GM23338 (cell line): ENCODE data around the gene TTC38. TPM values are rescaled to one million over a fixed set of nuclear protein-coding genes. Genes with fewer than 3 reads are reported as not detected.

Experiments
- ATAC-seq: fragments of 200-7000 bp; cut with Tn5 transposase; 3 replicates; pipeline ENCODE4 v1.9.1; 2020
- DNase-seq: peaks from one replicate; pipeline ENCODE4 v3.0.0-alpha.2; 2015; ENCODE audit warnings: low spot score
- H2AFZ ChIP-seq: fragments of 200-600 bp; sonication (generic); 2 replicates; pipeline ENCODE4 v1.8.0; 2016; ENCODE audit warnings: antibody characterized with exemption, mild to moderate bottlenecking, moderate library complexity
- H3F3A ChIP-seq: fragments of 200-600 bp; sonication (generic); replicated peaks from 2 replicates; pipeline ENCODE4 v1.8.0; 2017; ENCODE audit warnings: antibody characterized with exemption, mixed run types, low read depth
- H3K27ac ChIP-seq: fragments of 200-600 bp; sonication (generic); 2 replicates; pipeline ENCODE4 v1.6.1; 2016; ENCODE audit warnings: low read depth
- H3K27me3 ChIP-seq: fragments of 200-600 bp; sonication (generic); 2 replicates; pipeline ENCODE4 v1.8.0; 2016; ENCODE audit warnings: mild to moderate bottlenecking, mixed run types, moderate library complexity; ENCODE audit not compliant: insufficient read depth
- H3K36me3 ChIP-seq: fragments of 200-600 bp; sonication (generic); 2 replicates; pipeline ENCODE4 v1.8.0; 2016; ENCODE audit warnings: mild to moderate bottlenecking; ENCODE audit not compliant: insufficient read depth
- H3K4me1 ChIP-seq: fragments of 200-600 bp; sonication (generic); 2 replicates; pipeline ENCODE4 v1.8.0; 2016; ENCODE audit warnings: mild to moderate bottlenecking, moderate library complexity; ENCODE audit not compliant: insufficient read depth
- H3K4me2 ChIP-seq: fragments of 200-600 bp; sonication (generic); 2 replicates; pipeline ENCODE4 v1.7.1; 2017; ENCODE audit warnings: mixed run types
- H3K4me3 ChIP-seq: fragments of 200-600 bp; sonication (generic); 2 replicates; pipeline ENCODE4 v1.6.1; 2016; ENCODE audit warnings: mixed run types
- H3K79me2 ChIP-seq: fragments of 200-600 bp; sonication (generic); replicated peaks from 2 replicates; pipeline ENCODE4 v1.8.0; 2017; ENCODE audit warnings: mild to moderate bottlenecking; ENCODE audit not compliant: insufficient read depth
- H3K9me2 ChIP-seq: fragments of 200-600 bp; sonication (generic); 2 replicates; pipeline ENCODE4 v1.8.0; 2017; ENCODE audit not compliant: insufficient read depth
- H4K20me1 ChIP-seq: fragments of 200-600 bp; sonication (generic); replicated peaks from 2 replicates; pipeline ENCODE4 v1.8.0; 2017; ENCODE audit warnings: mild to moderate bottlenecking; ENCODE audit not compliant: insufficient read depth
- H3K27ac Mint-ChIP-seq: 2 replicates; pipeline ENCODE4 v1.8.0; 2020; ENCODE audit warnings: inconsistent platforms, mild to moderate bottlenecking, moderate library complexity, mixed read lengths
- H3K27me3 Mint-ChIP-seq: 3 replicates; pipeline ENCODE4 v1.8.0; 2022; ENCODE audit warnings: low read depth, mild to moderate bottlenecking, moderate library complexity, mixed read lengths, inconsistent platforms; ENCODE audit not compliant: insufficient read depth, poor library complexity
- H3K36me3 Mint-ChIP-seq: 3 replicates; pipeline ENCODE4 v1.8.0; 2021; ENCODE audit warnings: low read depth, mild to moderate bottlenecking, inconsistent platforms, moderate library complexity, mixed read lengths
- H3K4me1 Mint-ChIP-seq: 3 replicates; pipeline ENCODE4 v1.8.0; 2020; ENCODE audit warnings: mild to moderate bottlenecking, inconsistent platforms, mixed read lengths
- H3K4me3 Mint-ChIP-seq: 3 replicates; pipeline ENCODE4 v1.8.0; 2021; ENCODE audit warnings: moderate library complexity, mild to moderate bottlenecking, inconsistent platforms, mixed read lengths
- H3K9me3 Mint-ChIP-seq: 3 replicates; pipeline ENCODE4 v1.8.0; 2020; ENCODE audit warnings: moderate library complexity, mild to moderate bottlenecking, inconsistent platforms, mixed read lengths
- CREB1 ChIP-seq: fragments of 250-450 bp; sonication (Bioruptor Pico); IDR thresholded peaks from 2 replicates; pipeline ENCODE4 v1.5.0; 2020; ENCODE audit warnings: low read depth, mild to moderate bottlenecking, moderate library complexity
- EZH2 ChIP-seq: fragments of 200-600 bp; sonication (generic); IDR thresholded peaks from one replicate; pipeline ENCODE4 v1.8.0; 2017; ENCODE audit warnings: antibody characterized with exemption, mild to moderate bottlenecking, low read depth; ENCODE audit not compliant: unreplicated experiment
- EZH2phosphoT487 ChIP-seq: fragments of 200-600 bp; sonication (generic); IDR thresholded peaks from one replicate; pipeline ENCODE4 v1.8.1; 2018; ENCODE audit warnings: antibody characterized with exemption; ENCODE audit not compliant: unreplicated experiment
- JUNB ChIP-seq: IDR thresholded peaks from one replicate; pipeline ENCODE4 v1.6.1; 2016; ENCODE audit warnings: antibody characterized with exemption; ENCODE audit not compliant: unreplicated experiment
- NANOG ChIP-seq: IDR thresholded peaks from 2 replicates; pipeline ENCODE4 v1.6.1; 2016; ENCODE audit warnings: antibody characterized with exemption, borderline replicate concordance
- POLR2AphosphoS5 ChIP-seq: IDR thresholded peaks from 2 replicates; pipeline ENCODE4 v1.6.1; 2016; ENCODE audit warnings: antibody characterized with exemption, low read depth
- STAT1 ChIP-seq: IDR thresholded peaks from one replicate; pipeline ENCODE4 v1.6.1; 2016; ENCODE audit warnings: antibody characterized with exemption; ENCODE audit not compliant: unreplicated experiment
- ZNF114 ChIP-seq: fragments of 250-450 bp; sonication (Bioruptor Pico); IDR thresholded peaks from 2 replicates; pipeline ENCODE4 v1.5.0; 2020; ENCODE audit warnings: mild to moderate bottlenecking, moderate library complexity
- ZNF331 ChIP-seq: fragments of 250-450 bp; sonication (Bioruptor Pico); IDR thresholded peaks from 2 replicates; pipeline ENCODE4 v1.5.0; 2020; ENCODE audit warnings: low read depth, mild to moderate bottlenecking, moderate library complexity
- polyA plus RNA-seq: library from polyadenylated mRNA; unstranded; fragments of >200 nt; fragmentation: Nextera tagmentation; extraction: Ambion mirVana; gene quantifications from 2 replicates; pipeline ENCODE4 v1.2.1, GENCODE V29; 2016
- total RNA-seq: library from RNA; depleted of rRNA; stranded (reverse); fragments of >200 nt; shearing (Covaris generic); gene quantifications from 2 replicates; pipeline ENCODE4 v1.2.3, GENCODE V29; 2014
- TF ChIP-seq, protein P1 (sequence below), 2 experiments: fragments of 200-600 bp in 1 of 2; sonication (generic) in 1 of 2; conservative IDR thresholded peaks; 2 replicates each; pipeline versions ENCODE4 v1.5.1 to v1.6.1; 2016 to 2017; ENCODE audit warnings: antibody characterized with exemption in 2 of 2, low read depth in 2 of 2, mild to moderate bottlenecking in 2 of 2, moderate library complexity in 1 of 2
- TF ChIP-seq, protein P2 (sequence below): IDR thresholded peaks from 2 replicates; pipeline ENCODE4 v1.6.1; 2016; ENCODE audit warnings: antibody characterized with exemption

The TTC38 gene
- total and polyA plus RNA-seq, 2 experiments from 2014 or later = 11.8 to 46.6 TPM

DNA sequence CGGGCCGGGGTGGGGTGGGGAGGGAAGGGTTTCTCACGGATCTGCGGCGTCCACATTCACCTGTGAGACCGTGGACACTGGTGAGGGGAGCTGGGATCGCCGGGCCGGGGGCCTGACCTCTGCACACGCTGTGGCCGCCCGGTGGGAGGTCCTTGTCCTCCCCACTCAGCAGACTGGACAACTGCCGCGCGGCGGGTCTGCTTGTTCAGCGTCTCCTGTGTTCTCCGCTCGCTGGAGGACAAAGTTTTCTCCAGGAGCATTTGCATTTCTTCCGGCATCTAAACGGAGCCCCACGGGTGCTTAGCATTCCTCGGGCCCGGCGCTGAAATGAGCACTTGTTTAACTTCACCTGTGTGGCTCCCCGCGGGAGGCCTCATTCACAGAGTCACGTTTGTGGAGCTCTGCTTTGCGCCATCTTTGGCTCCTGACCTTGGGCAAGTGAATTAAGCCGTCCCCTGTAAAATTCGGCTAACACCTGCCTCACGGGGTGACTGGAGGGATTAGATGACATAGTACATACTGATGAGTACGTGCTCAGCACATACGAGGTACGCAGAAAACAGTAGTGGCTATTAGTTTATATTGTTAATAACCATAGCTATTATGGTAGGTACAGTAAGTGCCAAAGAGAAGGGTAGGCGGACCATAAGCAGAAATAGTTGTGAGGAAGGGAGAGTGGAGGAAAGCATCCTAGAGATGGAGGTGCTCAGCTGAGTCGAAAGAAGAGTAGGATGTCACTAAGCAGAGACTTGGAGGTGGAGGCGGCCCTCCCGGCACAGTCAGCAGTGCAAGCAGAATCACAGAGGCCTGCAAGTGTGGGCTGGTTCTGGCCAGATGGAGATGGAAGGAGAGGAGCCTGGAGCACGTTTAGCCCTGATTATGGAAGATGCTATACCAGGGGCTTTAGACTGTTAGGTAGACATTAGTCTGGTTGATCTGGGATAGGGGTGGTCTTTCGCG, 68.6 kb downstream of the TTC38 start (continued):
- TF ChIP-seq, protein P1, sequence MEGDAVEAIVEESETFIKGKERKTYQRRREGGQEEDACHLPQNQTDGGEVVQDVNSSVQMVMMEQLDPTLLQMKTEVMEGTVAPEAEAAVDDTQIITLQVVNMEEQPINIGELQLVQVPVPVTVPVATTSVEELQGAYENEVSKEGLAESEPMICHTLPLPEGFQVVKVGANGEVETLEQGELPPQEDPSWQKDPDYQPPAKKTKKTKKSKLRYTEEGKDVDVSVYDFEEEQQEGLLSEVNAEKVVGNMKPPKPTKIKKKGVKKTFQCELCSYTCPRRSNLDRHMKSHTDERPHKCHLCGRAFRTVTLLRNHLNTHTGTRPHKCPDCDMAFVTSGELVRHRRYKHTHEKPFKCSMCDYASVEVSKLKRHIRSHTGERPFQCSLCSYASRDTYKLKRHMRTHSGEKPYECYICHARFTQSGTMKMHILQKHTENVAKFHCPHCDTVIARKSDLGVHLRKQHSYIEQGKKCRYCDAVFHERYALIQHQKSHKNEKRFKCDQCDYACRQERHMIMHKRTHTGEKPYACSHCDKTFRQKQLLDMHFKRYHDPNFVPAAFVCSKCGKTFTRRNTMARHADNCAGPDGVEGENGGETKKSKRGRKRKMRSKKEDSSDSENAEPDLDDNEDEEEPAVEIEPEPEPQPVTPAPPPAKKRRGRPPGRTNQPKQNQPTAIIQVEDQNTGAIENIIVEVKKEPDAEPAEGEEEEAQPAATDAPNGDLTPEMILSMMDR (conservative IDR thresholded peaks at IDR 0.05; ENCODE audit: low read depth in 2 of 2) = no peak
- TF ChIP-seq, protein P2, sequence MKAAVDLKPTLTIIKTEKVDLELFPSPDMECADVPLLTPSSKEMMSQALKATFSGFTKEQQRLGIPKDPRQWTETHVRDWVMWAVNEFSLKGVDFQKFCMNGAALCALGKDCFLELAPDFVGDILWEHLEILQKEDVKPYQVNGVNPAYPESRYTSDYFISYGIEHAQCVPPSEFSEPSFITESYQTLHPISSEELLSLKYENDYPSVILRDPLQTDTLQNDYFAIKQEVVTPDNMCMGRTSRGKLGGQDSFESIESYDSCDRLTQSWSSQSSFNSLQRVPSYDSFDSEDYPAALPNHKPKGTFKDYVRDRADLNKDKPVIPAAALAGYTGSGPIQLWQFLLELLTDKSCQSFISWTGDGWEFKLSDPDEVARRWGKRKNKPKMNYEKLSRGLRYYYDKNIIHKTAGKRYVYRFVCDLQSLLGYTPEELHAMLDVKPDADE = no peak
- TF ChIP-seq CREB1 (CRISPR knock-in tag) = no peak
- no peak for TF ChIP-seq EZH2phosphoT487
- no peak for TF ChIP-seq EZH2
- TF ChIP-seq JUNB = no peak
- no peak for TF ChIP-seq POLR2AphosphoS5

GRCh38 chr22:46337870-46338269, 70.1 kb downstream of the TTC38 start:
- Mint-ChIP-seq H3K27me3 (peaks cover 13% of the 10 kb centered on the region), H3K4me3 (no peak overlapping the region; the same call in 2 of the 3 replicates), H3K9me3 (no peaks in the 10 kb centered on the region), H3K4me1 (peaks cover 17% of the 10 kb centered on the region), H3K36me3 (peaks cover 57% of the 10 kb centered on the region), H3K27ac (no peak overlapping the region)
- no peaks in the 10 kb centered on the region for H3K9me2 ChIP-seq
- H3K4me2 ChIP-seq = no peak overlapping the region
- no peak for ATAC-seq
- H3K4me1 ChIP-seq = peaks cover 4% of the 10 kb centered on the region
- peaks cover 46% of the 10 kb centered on the region for H3K79me2 ChIP-seq
- H3K27me3 ChIP-seq = no peaks in the 10 kb centered on the region
- H3K4me3 ChIP-seq = no peak overlapping the region
- H4K20me1 ChIP-seq = peaks cover 16% of the 10 kb centered on the region
- no peak for TF ChIP-seq ZNF114 (CRISPR knock-in tag)
- TF ChIP-seq EZH2phosphoT487 = no peak
- no peak for TF ChIP-seq STAT1
- no peak for TF ChIP-seq EZH2
- TF ChIP-seq POLR2AphosphoS5 = no peak
- H3K27ac ChIP-seq = no peak overlapping the region
- no peak for DNase-seq
- peaks cover 23% of the 10 kb centered on the region; the same call in 1 of the 2 replicates for H3K36me3 ChIP-seq
- no peaks in the 10 kb centered on the region for H3F3A ChIP-seq
- H2AFZ ChIP-seq = no peak overlapping the region

- H3K36me3 ChIP-seq = peaks cover 23% of the 10 kb centered on the region; the same call in 1 of the 2 replicates
- H3K36me3 Mint-ChIP-seq = peaks cover 64% of the 10 kb centered on the region
- H3K27me3 ChIP-seq = no peaks in the 10 kb centered on the region
Observed at GRCh38 chr22:46338636-46339035, 70.8 kb downstream of the TTC38 start.

More at GRCh38 chr22:46338636-46339035, 70.8 kb downstream of the TTC38 start:
- H3K4me3 ChIP-seq = no peak overlapping the region
- no peak for ATAC-seq
- no peak overlapping the region for H3K27ac ChIP-seq
- H4K20me1 ChIP-seq = peaks cover 24% of the 10 kb centered on the region
- no peak overlapping the region for H3K27ac Mint-ChIP-seq
- no peak overlapping the region for H3K4me3 Mint-ChIP-seq
- no peaks in the 10 kb centered on the region for H3F3A ChIP-seq
- no peak overlapping the region for H2AFZ ChIP-seq
- H3K9me3 Mint-ChIP-seq = no peaks in the 10 kb centered on the region
- peaks cover 48% of the 10 kb centered on the region for H3K79me2 ChIP-seq
- no peak overlapping the region for H3K4me2 ChIP-seq
- H3K27me3 Mint-ChIP-seq = peaks cover 13% of the 10 kb centered on the region
- H3K4me1 Mint-ChIP-seq = peaks cover 17% of the 10 kb centered on the region
- no peak for TF ChIP-seq NANOG
- no peak for TF ChIP-seq ZNF331 (CRISPR knock-in tag)
- TF ChIP-seq STAT1 = no peak
- DNase-seq = no peak
- no peaks in the 10 kb centered on the region for H3K9me2 ChIP-seq
- peaks cover 4% of the 10 kb centered on the region for H3K4me1 ChIP-seq
